Upper lobe of left lung (tissue), 4 donors: ENCODE measurements around the gene FGF14.

Experiments
- CTCF ChIP-seq, 6 experiments: fragments of 450-650 bp in 4 of 6; fragments of 200-600 bp in 2 of 6; sonication (generic) in 2 of 6; IDR thresholded peaks; one replicate each; pipeline ENCODE4 v1.5.1; 2016 to 2019; ENCODE audit warnings: antibody characterized with exemption in 6 of 6
- EP300 ChIP-seq, 4 donors: sonication (generic); formaldehyde crosslinking; IDR thresholded peaks; one replicate each; pipeline ENCODE4 v1.5.1; 2017; ENCODE audit warnings: antibody characterized with exemption in 4 of 4, control low read depth in 2 of 4
- POLR2A ChIP-seq, 4 donors: fragments of 450-650 bp; IDR thresholded peaks; one replicate each; pipeline ENCODE4 v1.5.1; 2016 to 2017; ENCODE audit warnings: antibody characterized with exemption in 4 of 4, mild to moderate bottlenecking in 2 of 4
- POLR2AphosphoS5 ChIP-seq, 2 donors: sonication (generic); formaldehyde crosslinking; IDR thresholded peaks; one replicate each; pipeline ENCODE4 v1.5.1; 2017; ENCODE audit warnings: antibody characterized with exemption in 2 of 2

GRCh38 chr13:102136735-102137296 lies 265.0 kb downstream of the FGF14 start:
- TF ChIP-seq CTCF (IDR thresholded peaks at IDR 0.05) (no peak), EP300 (IDR thresholded peaks at IDR 0.05) (no peak), POLR2A (IDR thresholded peaks at IDR 0.05) (no peak), POLR2AphosphoS5 (IDR thresholded peaks at IDR 0.05) (no peak)
